ENCODE results near the gene CCR2.
"Not testable (repeated sequence)": the region's sequence is repeated elsewhere in the genome, so short reads cannot be mapped to it uniquely, and the experiment has no call there.

The CCR2 gene

DNA sequence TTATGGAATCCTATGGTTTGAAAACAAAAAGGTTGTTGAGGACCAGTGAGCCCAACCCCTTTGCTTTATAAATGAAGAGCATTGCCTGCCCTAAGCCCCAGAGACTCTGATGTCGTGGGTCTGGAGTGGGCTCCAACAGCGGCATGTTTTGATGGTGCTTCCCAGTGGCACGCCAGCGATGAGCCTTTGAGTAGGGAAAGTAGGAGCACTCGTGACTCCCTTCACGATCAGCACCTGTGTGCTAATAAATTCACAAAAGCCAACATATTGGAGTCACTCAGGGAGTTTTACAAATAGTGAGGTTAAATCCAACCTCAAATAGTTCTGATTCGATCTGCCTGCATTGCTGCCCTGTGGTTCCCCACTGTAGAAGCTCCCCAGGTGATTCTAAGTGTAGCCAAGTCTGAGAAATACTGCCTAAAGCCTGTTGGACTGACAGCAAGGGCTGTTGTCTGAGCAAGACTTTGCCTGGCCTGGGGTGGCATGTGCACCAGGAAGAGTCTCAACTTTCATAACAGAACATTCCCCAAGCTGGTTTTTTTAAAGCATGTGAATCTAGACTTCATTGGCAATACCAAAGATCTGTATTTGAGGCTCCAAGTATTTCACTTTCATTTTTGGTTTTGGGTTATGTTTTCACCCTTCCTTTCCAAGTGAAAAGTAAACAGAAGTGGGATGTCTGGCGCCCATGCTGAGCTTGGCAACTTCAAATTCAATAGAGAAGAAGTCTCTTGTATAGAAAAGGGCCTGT, 26.7 kb downstream of the CCR2 start:
- DNase-seq: no peak

DNA sequence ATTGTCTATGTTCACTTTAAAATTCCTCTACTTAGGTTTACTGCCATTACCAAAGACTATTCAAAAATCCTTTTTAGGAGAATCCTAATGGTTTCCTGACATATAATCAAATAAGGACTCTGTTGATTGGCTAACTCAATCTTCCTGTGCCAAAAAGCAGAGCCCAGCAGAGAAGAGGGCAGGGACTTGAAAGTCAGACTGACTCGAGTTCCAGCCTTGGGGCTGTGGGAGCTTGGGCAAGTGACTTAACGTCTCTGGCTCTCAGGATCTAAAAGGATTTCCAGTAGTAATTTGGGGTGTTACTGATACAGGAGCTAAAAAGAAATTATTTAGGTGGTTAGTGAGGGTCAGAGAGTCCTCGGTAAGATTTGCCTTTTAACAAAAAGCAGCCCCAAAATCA, 27.7 kb downstream of the CCR2 start:
- no peak for DNase-seq

DNA sequence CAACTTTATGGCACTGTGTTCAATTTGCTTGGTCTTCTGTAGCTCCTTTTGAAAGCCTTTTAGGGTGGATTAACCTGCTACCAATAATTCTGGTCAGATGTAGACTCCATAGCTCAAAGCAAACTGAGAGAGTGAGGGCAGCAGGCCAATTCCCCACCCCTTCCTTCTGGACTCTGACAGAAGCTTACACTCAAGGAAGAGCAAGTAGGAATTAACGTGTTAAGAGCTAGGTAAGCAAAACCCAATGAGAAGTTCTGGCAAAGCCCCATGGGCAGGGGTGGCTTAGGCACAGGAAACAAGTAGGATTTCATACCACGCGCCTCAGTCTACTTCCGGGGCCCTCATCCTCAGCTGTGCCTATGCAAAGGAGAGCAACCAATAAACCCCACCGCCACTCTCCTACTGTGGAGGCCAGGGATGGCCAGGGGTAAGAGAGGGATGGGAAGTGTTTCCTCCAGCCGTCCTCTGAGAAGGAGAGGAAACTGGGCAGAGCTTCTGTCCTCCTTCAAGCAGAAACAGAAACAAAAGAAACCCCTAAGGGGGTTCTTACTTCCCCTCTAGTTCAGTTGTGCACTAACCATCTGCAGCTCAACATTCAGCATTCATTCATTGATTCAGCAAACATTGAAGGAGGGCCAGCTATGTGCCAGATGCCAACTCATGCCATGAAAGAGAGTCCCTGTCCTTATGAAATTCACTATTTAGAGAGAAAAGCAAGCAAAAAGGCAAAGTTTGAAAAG, 29.5 kb downstream of the CCR2 start:
- DNase-seq: no peak

GRCh38 chr3:46383951-46384330, 30.0 kb downstream of the CCR2 start:
- DNase-seq: no peak

GRCh38 chr3:46386205-46386604, 32.3 kb downstream of the CCR2 start:
- no peak for DNase-seq

GRCh38 chr3:46388847-46389246, 34.9 kb downstream of the CCR2 start:
- DNase-seq: not testable (repeated sequence)

- no peak for DNase-seq
Measured at GRCh38 chr3:46389306-46389705, 35.4 kb downstream of the CCR2 start.

DNA sequence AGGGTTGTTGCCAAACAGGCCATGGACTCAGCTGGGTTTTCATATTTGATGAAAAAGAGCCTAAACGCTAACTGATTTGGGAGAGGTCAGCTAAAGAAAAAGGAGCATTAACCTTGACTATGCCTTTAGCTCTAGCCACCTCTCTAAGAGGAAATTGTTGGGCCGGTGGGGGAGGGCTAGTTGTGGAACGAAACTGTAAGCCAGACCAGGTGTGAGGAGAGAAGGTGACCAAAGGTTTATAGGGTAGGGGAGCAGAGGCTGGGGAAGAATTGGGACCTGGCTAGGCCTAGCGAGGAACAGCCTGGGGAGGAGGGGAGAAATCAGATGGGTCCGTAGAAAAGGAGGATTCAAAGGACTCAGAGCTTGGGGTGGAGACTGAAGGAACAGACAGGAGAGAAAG, 37.6 kb downstream of the CCR2 start:
- DNase-seq: not testable (repeated sequence)

DNA sequence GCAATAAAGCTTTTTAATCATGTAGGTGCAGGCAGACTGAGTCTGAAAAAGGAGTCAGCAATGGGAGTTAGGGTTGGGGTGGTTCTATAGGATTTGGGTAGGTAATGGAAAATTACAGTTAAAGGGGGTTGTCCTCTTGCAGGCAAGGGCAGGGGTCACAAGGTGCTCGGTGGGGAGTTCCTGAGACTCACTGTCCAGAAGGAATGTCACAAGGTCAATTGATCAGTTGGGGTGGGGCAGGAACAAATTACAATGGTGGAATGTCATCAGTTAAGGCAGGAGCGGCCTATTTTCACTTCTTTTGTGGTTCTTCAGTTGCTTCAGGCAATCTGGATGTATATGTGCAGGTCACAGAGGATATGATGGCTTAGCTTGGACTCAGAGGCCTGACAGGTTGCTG, 39.1 kb downstream of the CCR2 start:
- no peak for DNase-seq

- DNase-seq: no peak
Measured at GRCh38 chr3:46393554-46394434, 39.9 kb downstream of the CCR2 start.

GRCh38 chr3:46395210-46395661, 41.3 kb downstream of the CCR2 start:
- DNase-seq: no peak

DNA sequence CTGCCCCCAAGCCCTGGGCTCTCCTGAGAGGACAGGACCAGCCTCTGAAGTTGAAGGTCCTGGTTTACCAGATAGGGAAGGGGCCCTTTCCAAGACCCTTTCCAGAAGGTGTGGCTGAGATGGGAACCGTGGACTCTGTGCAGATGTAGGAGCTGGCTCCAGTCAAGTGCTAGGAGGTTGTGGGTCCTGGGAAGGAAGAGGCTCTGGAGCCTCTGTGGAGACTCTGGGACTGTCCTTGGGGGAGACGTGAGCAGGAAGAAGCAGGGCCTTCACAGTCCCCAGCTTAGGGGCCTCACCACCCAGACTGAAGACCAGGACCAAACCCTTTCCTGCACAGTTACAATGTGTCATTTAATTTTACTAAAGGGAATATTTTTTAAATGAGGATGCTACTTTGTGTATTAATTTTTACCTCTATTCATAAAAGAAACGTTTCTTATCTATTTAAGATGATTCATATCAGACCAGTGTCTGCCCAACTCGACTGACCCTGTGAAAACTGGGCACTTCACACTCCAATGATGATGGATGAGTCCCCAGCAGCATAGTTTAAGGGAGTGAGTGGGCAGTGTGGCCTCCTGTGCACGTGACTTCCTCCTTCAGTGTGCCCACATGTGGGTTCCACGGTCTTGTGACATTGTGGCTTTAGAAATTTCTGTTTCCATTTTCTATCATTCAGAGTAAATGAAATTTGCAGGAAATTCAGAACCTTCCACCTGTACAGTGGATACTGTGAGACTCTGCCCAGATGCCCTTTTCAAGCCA, 42.0 kb downstream of the CCR2 start:
- DNase-seq: no peak

DNA sequence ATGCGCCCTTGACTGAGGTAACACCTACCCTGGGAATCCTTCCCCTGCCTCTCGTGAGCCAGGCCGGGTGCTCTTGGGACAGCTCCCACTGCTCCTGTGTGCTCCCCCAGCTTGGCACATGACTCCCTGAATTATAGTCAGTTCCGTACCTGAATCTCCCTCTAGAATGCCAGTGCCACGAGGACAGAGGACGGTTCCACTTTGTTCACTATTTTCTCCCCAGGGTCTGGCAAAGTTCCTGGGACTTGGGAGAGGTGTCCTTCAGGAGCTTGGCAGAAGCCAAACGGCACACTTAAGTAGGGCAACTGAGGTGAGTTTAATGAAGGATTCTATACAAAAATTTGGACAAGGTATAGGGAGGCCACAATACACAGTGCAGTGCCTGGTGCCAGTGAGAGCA, 43.2 kb downstream of the CCR2 start:
- no peak for DNase-seq

DNA sequence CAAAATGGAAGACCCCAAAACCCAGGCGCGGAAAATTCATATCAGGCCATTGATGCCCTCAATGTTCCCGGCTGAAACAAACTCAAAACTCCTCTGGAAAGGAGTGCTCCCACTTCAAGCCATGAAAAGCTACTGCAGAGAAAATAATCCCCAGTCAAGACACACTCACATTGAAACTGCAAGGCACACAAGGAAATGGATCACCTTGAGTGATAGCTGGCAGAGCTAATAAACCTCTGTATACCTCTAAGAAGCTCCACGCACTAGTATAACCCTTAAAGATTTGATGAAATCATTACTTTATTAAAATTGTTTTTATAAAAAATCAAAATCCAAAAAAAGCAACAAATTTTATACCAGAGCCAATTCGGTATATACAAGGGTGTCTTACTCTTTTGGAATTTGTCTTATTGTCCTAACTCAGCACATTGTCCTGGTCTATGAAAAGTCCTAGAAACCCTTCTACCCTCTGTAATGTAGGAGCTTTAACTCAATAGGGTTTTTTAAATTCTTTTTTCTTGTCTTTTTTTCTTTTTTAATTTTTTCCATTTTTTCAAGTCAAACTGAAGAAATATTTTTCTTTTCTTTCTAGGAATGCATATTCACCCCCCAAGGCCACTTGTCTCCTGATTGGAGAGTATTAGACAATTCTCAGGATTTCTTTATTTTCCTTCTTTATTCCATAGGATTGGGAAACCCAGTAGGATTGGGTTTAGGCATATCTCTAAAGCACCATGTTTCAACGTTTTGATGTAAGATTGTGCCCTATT, 44.5 kb downstream of the CCR2 start:
- no peak for DNase-seq

DNA sequence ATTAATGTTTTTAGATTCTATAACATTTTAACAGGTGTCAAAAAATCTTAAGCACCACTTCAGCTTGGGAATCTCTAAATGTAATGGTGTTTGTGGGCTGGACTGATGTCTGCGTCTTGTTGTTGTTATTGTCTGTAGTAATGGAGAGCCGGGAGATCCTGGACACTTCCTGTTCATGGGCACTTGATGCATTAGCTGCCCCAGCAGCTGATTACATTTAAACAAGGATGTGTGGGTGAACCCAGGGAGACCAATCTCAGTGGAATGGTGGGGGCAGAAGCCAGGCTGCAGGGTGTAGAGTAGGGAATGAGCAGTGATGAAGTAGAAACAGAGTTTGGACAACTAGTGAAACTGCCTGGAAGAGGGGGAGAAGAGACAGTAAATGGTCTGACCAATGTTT, 45.2 kb downstream of the CCR2 start:
- no peak for DNase-seq

- DNase-seq: no peak
Measured at GRCh38 chr3:46399557-46399956, 45.6 kb downstream of the CCR2 start.

- no peak for DNase-seq
Measured at GRCh38 chr3:46400000-46400734, 46.3 kb downstream of the CCR2 start.

- no peak for DNase-seq
Measured at GRCh38 chr3:46400846-46401245, 46.9 kb downstream of the CCR2 start.

GRCh38 chr3:46401579-46401978, 47.7 kb downstream of the CCR2 start:
- DNase-seq: no peak

- not testable (repeated sequence) for DNase-seq
Measured at GRCh38 chr3:46402902-46403301, 49.0 kb downstream of the CCR2 start.

Data from activated T-cell treated with anti-CD3 and anti-CD28 coated beads, Interleukin-2, amount 50 U/mL, for 48 hours (primary cell).